SK-N-SH (cell line): ENCODE measurements around the gene TNFRSF4.

Experiments used
- CTCF ChIP-seq: fragments of 200-600 bp; sonication (generic); IDR thresholded peaks from 2 replicates; pipeline ENCODE4 v1.6.1; 2017; ENCODE audit warnings: antibody characterized with exemption, mild to moderate bottlenecking, moderate library complexity
- EP300 ChIP-seq, 2 experiments: IDR thresholded peaks; 2 replicates each; pipeline versions ENCODE4 v1.4.0 to v1.6.1; 2012; ENCODE audit warnings: borderline replicate concordance in 1 of 2, low read depth in 1 of 2, low read length in 1 of 2
- EZH2phosphoT487 ChIP-seq: fragments of 200-600 bp; sonication (generic); IDR thresholded peaks from 2 replicates; pipeline ENCODE4 v1.6.1; 2017; ENCODE audit warnings: low read depth, mixed run types, mild to moderate bottlenecking, antibody characterized with exemption, moderate library complexity, borderline replicate concordance
- FOXJ3 ChIP-seq: sonication (generic); formaldehyde crosslinking; IDR thresholded peaks from 2 replicates; pipeline ENCODE4 v1.5.1; 2020; ENCODE audit warnings: mild to moderate bottlenecking, missing genetic modification reagents
- POLR2AphosphoS5 ChIP-seq: IDR thresholded peaks from 2 replicates; pipeline ENCODE4 v1.6.1; 2012; ENCODE audit warnings: low read depth, low read length
- RCOR1 ChIP-seq: fragments of 150-350 bp; IDR thresholded peaks from 2 replicates; pipeline ENCODE4 v1.6.1; 2017; ENCODE audit warnings: antibody characterized with exemption, low read length
- REST ChIP-seq: IDR thresholded peaks from 2 replicates; pipeline ENCODE4 v1.6.1; 2012; ENCODE audit warnings: mild to moderate bottlenecking, low read depth, low read length, moderate library complexity
- SIN3A ChIP-seq: IDR thresholded peaks from 2 replicates; pipeline ENCODE4 v1.6.1; 2012; ENCODE audit warnings: low read depth, mild to moderate bottlenecking, low read length, moderate library complexity, borderline replicate concordance

GRCh38 chr1:1256956-1257871 lies 43.3 kb upstream of the TNFRSF4 start:
- no peak for TF ChIP-seq FOXJ3 (CRISPR knock-in tag)
- no peak for TF ChIP-seq EZH2phosphoT487
- TF ChIP-seq CTCF, result no peak
- TF ChIP-seq POLR2AphosphoS5, result no peak
- TF ChIP-seq REST, result no peak
- TF ChIP-seq RCOR1, result no peak
- TF ChIP-seq SIN3A, result no peak
- TF ChIP-seq EP300 (IDR thresholded peaks at IDR 0.05; ENCODE audit: borderline replicate concordance in 1 of 2, low read depth in 1 of 2, low read length in 1 of 2), result no peak
